GM12878 (cell line): ENCODE data around the gene PSMB7. TPM values are rescaled to one million over a fixed set of nuclear protein-coding genes. Genes with fewer than 3 reads are reported as not detected.

ENCODE experiments used
- ATAC-seq: fragments of 200-7000 bp; cut with Tn5 transposase; 3 replicates; pipeline ENCODE4 v1.9.1; 2020; ENCODE audit warnings: mild to moderate bottlenecking, moderate library complexity
- Bru-seq: library from RNA; stranded (reverse); fragments of 400-500 nt; gene quantifications from one replicate; lab custom pipeline; 2021; lab: Mats Ljungman, UMichigan
- BruChase-seq, 2 experiments: library from RNA; stranded (reverse); fragments of 400-500 nt; gene quantifications; one replicate each; lab custom pipeline; 2021; lab: Mats Ljungman, UMichigan
- BruUV-seq: library from RNA; stranded (reverse); fragments of 400-500 nt; replicated peaks from 2 replicates; lab custom pipeline; 2021; lab: Mats Ljungman, UMichigan
- CTCF ChIA-PET: fragments of 300-600 bp; sonication (Branson Sonifier 250); formaldehyde crosslinking; extraction: SDS; loops from one replicate; lab custom pipeline; 2021; ENCODE audit warnings: inconsistent platforms; lab: Yijun Ruan, JAX
- POLR2A ChIA-PET: fragments of 350-600 bp; formaldehyde crosslinking; extraction: SDS; loops from one replicate; lab custom pipeline; 2021; ENCODE audit warnings: inconsistent platforms; lab: Charles Lee
- RAD21 ChIA-PET: fragments of 300-600 bp; sonication (Branson Sonifier 250); formaldehyde crosslinking; loops from one replicate; lab custom pipeline; 2023; ENCODE audit warnings: antibody characterized with exemption; ENCODE audit not compliant: unreplicated experiment; lab: Charles Lee
- SMC1A ChIA-PET: fragments of 300-600 bp; sonication (Branson Sonifier 250); formaldehyde crosslinking; loops from one replicate; lab custom pipeline; 2023; ENCODE audit not compliant: unreplicated experiment, uncharacterized antibody; lab: Charles Lee
- DNase-seq: peaks from one replicate; pipeline ENCODE4 v3.0.0-alpha.2; 2011; ENCODE audit warnings: low read depth, low spot score
- FAIRE-seq: peaks from 3 replicates; lab custom pipeline; 2011; peaks lifted over from hg19 to GRCh38; lab: Jason Lieb, UNC
- H2AFZ ChIP-seq: 2 replicates; pipeline ENCODE4 v1.6.0; 2011; ENCODE audit warnings: low read depth, low read length, control low read depth; ENCODE audit not compliant: control insufficient read depth
- H3K27ac ChIP-seq: 2 replicates; pipeline ENCODE4 v1.5.1; 2011; ENCODE audit warnings: control low read depth; ENCODE audit not compliant: control insufficient read depth, insufficient read depth
- H3K27me3 ChIP-seq, 2 experiments: replicated peaks in 1 of 2; 2 replicates each; pipeline versions ENCODE4 v1.6.0 to v1.6.1; 2011; ENCODE audit warnings: low read length in 1 of 2; ENCODE audit not compliant: control insufficient read depth in 2 of 2, insufficient read depth in 2 of 2
- H3K36me3 ChIP-seq, 2 experiments: 2 replicates each; pipeline ENCODE4 v1.5.1; 2011; ENCODE audit warnings: low read length in 1 of 2; ENCODE audit not compliant: control insufficient read depth in 2 of 2, insufficient read depth in 2 of 2
- H3K4me1 ChIP-seq: 2 replicates; pipeline ENCODE4 v1.6.1; 2011; ENCODE audit warnings: mild to moderate bottlenecking, low read length, moderate library complexity, mixed read lengths; ENCODE audit not compliant: control insufficient read depth, insufficient read depth
- H3K4me2 ChIP-seq: 2 replicates; pipeline ENCODE4 v1.6.0; 2011; ENCODE audit warnings: control low read depth; ENCODE audit not compliant: control insufficient read depth, insufficient read depth
- H3K4me3 ChIP-seq: fragments of 200-600 bp; sonication (generic); 2 replicates; pipeline ENCODE4 v1.5.1; 2016
- H3K79me2 ChIP-seq: 2 replicates; pipeline ENCODE4 v1.6.0; 2011; ENCODE audit warnings: low read length; ENCODE audit not compliant: control insufficient read depth, insufficient read depth
- H3K9ac ChIP-seq: 2 replicates; pipeline ENCODE4 v1.8.0; 2011; ENCODE audit warnings: low read length, control low read depth, mixed read lengths; ENCODE audit not compliant: control insufficient read depth, insufficient read depth
- H3K9me3 ChIP-seq: replicated peaks from 3 replicates; pipeline ENCODE4 v1.5.1; 2011; ENCODE audit warnings: mild to moderate bottlenecking, low read length; ENCODE audit not compliant: control insufficient read depth, insufficient read depth
- H4K20me1 ChIP-seq: 2 replicates; pipeline ENCODE4 v1.6.0; 2011; ENCODE audit not compliant: control insufficient read depth, insufficient read depth
- ASH2L ChIP-seq: fragments of 300-600, 200-600 bp; sonication (generic); IDR thresholded peaks from 2 replicates; pipeline ENCODE4 v1.6.1; 2017; ENCODE audit warnings: low read depth, mild to moderate bottlenecking, borderline replicate concordance
- CREB1 ChIP-seq: IDR thresholded peaks from 2 replicates; pipeline ENCODE4 v1.6.1; 2012; ENCODE audit warnings: low read depth, mild to moderate bottlenecking, inconsistent platforms
- LARP7 ChIP-seq: fragments of 450-650 bp; IDR thresholded peaks from 2 replicates; pipeline ENCODE4 v1.6.1; 2017; ENCODE audit warnings: mild to moderate bottlenecking
- POLR2AphosphoS2 ChIP-seq: IDR thresholded peaks from 2 replicates; pipeline ENCODE4 v1.6.1; 2011; ENCODE audit warnings: low read depth, mild to moderate bottlenecking, low read length, improper control_type of control experiment, moderate library complexity
- TBL1XR1 ChIP-seq: IDR thresholded peaks from 2 replicates; pipeline ENCODE4 v1.6.1; 2012; ENCODE audit warnings: low read depth, low read length, improper control_type of control experiment
- WGBS: methylation state at CpG from one replicate; pipeline ENCODE4 v1.1.6; 2016; ENCODE audit warnings: low lambda C conversion rate; ENCODE audit not compliant: insufficient replicate concordance, insufficient coverage; ENCODE audit errors: missing lambda C conversion rate; 5-methylcytosine and 5-hydroxymethylcytosine counted together
- in situ Hi-C: fragments of 300-500 bp; cut with MboI; formaldehyde crosslinking; loops from 9 replicates; pipeline ENCODE4 v1.14.3; 2018; ENCODE audit warnings: mixed read lengths
- intact Hi-C: fragments of 100-400 bp; cut with micrococcal nuclease; formaldehyde crosslinking; loops from one replicate; pipeline ENCODE4 v1.14.2; 2022; ENCODE audit not compliant: unreplicated experiment
- long read RNA-seq, 2 experiments: library from polyadenylated mRNA; unstranded; transcript quantifications; one replicate each; pipeline ENCODE4 v2.0.0, GENCODE V29; 2019 to 2020
- polyA minus RNA-seq, 3 experiments: library from RNA; depleted of rRNA, polyadenylated mRNA; stranded (reverse); fragments of >200 nt; gene quantifications; 2 replicates each; pipeline ENCODE4 v1.2.3, GENCODE V29; 2011
- polyA plus RNA-seq, 11 experiments: library from polyadenylated mRNA; depleted of rRNA in 4 of 11; unstranded in 6 of 11; stranded (reverse) in 5 of 11; fragments of >200 nt; fragmentation: Nextera tagmentation in 4 of 11; fragmentation: Illumina TruSeq in 1 of 11; extraction: Ambion mirVana in 4 of 11; extraction: Trizol in 1 of 11; gene quantifications; 1 replicate in 1 of 11; 2 replicates in 10 of 11; pipeline versions ENCODE4 v1.2.1 to v1.2.3, GENCODE V29; 2011 to 2016; ENCODE audit warnings: inconsistent platforms in 2 of 11, missing spikeins in 2 of 11, low read depth in 1 of 11
- total RNA-seq, 4 experiments: library from RNA; depleted of rRNA in 3 of 4; stranded (reverse); fragments of >200 nt in 3 of 4; fragmentation: Illumina TruSeq in 1 of 4; extraction: Trizol in 1 of 4; gene quantifications; 2 replicates each; pipeline versions ENCODE4 v1.2.1 to v1.2.3, GENCODE V29; 2013 to 2021
- TF ChIP-seq, protein P1 (sequence below): IDR thresholded peaks from 2 replicates; pipeline ENCODE4 v1.6.1; 2012; ENCODE audit warnings: low read depth, low read length, improper control_type of control experiment
- TF ChIP-seq, protein P2 (sequence below): IDR thresholded peaks from 2 replicates; pipeline ENCODE4 v1.6.1; 2012; ENCODE audit warnings: low read depth, low read length, improper control_type of control experiment
- TF ChIP-seq, protein P3 (sequence below): fragments of 450-650 bp; IDR thresholded peaks from 2 replicates; pipeline ENCODE4 v1.6.1; 2016; ENCODE audit warnings: mild to moderate bottlenecking
- TF ChIP-seq, protein P4 (sequence below), 3 experiments: IDR thresholded peaks in 2 of 3; conservative IDR thresholded peaks in 1 of 3; 2 replicates each; pipeline ENCODE4 v1.5.1; 2011; ENCODE audit warnings: low read depth in 3 of 3, low read length in 3 of 3, mild to moderate bottlenecking in 3 of 3, control low read depth in 2 of 3, moderate library complexity in 2 of 3, inconsistent platforms in 1 of 3, mixed read lengths in 1 of 3; ENCODE audit not compliant: control insufficient read depth in 2 of 3, insufficient read depth in 1 of 3; ENCODE audit errors: extremely low read depth in 1 of 3
- TF ChIP-seq, protein P5 (sequence below): IDR thresholded peaks from 2 replicates; pipeline ENCODE4 v1.6.1; 2012; ENCODE audit warnings: low read depth, low read length, improper control_type of control experiment

The PSMB7 gene
- total RNA-seq (2013; cell fraction: nucleolus; rRNA removed): 61.4 and 63.7 TPM in 2 replicates
- 201 and 216 TPM in 2 replicates for total RNA-seq (2014; rRNA removed)
- 199 and 206 TPM in 2 replicates for total RNA-seq (2014; rRNA removed; fragmentation: Illumina TruSeq; extraction: Trizol)
- total RNA-seq (2021): 172 and 174 TPM in 2 replicates
- polyA plus RNA-seq (2011; ENCODE audit: low read depth): 150 TPM
- 305 and 346 TPM in 2 replicates for polyA plus RNA-seq (2011; rRNA removed)
- polyA plus RNA-seq (2011; cell fraction: cytosol; rRNA removed): 311 and 333 TPM in 2 replicates
- 130 and 140 TPM in 2 replicates for polyA plus RNA-seq (2011; cell fraction: nucleus; rRNA removed)
- polyA plus RNA-seq (2012): 152 and 158 TPM in 2 replicates
- polyA plus RNA-seq (2014; fragmentation: Illumina TruSeq; extraction: Trizol): 215 and 249 TPM in 2 replicates
- 100 to 1,000 TPM; 441 to 564 TPM for polyA plus RNA-seq (2014; fragmentation: Nextera tagmentation; extraction: Ambion mirVana)
- 230 and 233 TPM in 2 replicates for polyA plus RNA-seq (2014; rRNA removed)
- polyA plus RNA-seq (2016; fragmentation: Nextera tagmentation; extraction: Ambion mirVana): 100 to 1,000 TPM; 303 to 315 TPM
- polyA minus RNA-seq (2011; rRNA and poly(A)+ RNA removed): 240 and 267 TPM in 2 replicates
- polyA minus RNA-seq (2011; cell fraction: cytosol; rRNA and poly(A)+ RNA removed): 56.8 and 64.5 TPM in 2 replicates
- 47.9 and 67.7 TPM in 2 replicates for polyA minus RNA-seq (2011; cell fraction: nucleus; rRNA and poly(A)+ RNA removed)
- percentile 87 among the genes with signal in this experiment for Bru-seq, nascent RNA
- percentile 75 among the genes with signal in this experiment for BruChase-seq, experiment 1, labeled RNA remaining after a 6-hour chase
- percentile 78 among the genes with signal in this experiment for BruChase-seq, experiment 2, labeled RNA remaining after a 2-hour chase
- long read RNA-seq, experiment 1, transcript PSMB7-201 (8 exons, 980 nt): major isoform, 193 of 211 reads
- long read RNA-seq, experiment 1, partial matches to known transcripts: 9 of 211 reads
- long read RNA-seq, experiment 1, other reads (novel, unspliced or antisense): 9 of 211 reads
- long read RNA-seq, experiment 2, transcript PSMB7-201 (8 exons, 980 nt): major isoform, 998 of 1,048 reads
- long read RNA-seq, experiment 2, partial matches to known transcripts: 13 of 1,048 reads
- long read RNA-seq, experiment 2, other reads (novel, unspliced or antisense): 37 of 1,048 reads

DNA sequence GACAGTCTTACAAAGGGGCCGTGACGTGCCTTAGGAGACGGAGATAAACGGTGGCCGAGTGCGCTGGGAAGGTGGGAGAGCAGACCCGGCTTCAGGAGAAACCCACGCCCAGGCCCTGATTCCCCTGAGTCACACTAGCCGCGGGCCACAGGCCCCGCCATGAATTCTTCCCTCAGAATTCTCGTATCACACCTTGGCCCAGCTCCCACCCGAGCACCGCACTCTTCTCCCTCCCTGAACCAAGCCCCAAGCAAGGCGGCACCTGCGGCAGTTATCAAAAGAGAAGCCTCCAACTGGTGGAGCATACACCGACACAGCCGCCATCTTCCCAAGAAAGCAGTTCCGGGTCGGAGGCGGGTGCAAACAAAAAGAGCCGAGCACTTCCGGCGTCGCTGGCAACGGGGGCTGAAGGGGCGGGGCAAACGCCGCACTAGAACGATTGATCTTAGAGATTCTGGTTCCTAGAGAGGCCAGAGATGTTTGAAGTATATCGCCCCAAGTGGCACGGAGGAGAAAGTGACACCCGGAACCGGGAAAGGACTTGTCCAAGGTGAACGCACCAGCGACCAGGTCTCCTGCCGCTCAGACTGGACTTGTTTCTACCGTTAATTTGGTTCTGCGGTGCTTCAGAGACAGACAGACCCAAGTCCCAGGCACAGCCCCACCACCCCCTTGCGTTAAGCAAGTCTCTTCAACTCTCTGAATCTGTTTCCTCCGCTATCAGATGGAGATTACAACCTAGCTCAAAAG, at the start of gene PSMB7:
Gene PSMB7 (minus strand): TSS at position 341 of the 750 bp plus-strand sequence. CDS start 17 bp downstream, at position 324.
- intact Hi-C loops: loop anchor here (5.0 kb wide), 3 partner anchors 67 to 352 kb away; no protein-coding TSS in a partner anchor
- Histone ChIP-seq H4K20me1 (no peaks in the 10 kb centered on the region), H3K4me2 (peak within 1 kb of the TSS; percentile 83), H3K36me3 (peaks cover 1 to 9% of the 10 kb centered on the region in 2 experiments; a peak in 1 of 4 replicates), H3K27ac (peak within 1 kb of the TSS; percentile 54), H3K9ac (peak within 1 kb of the TSS; percentile 72), H3K4me3 (peak within 1 kb of the TSS; percentile 90), H3K4me1 (peaks cover 9% of the 10 kb centered on the region), H3K27me3 (no peaks in the 10 kb centered on the region), H2AFZ (peak within 1 kb of the TSS; percentile 95), H3K9me3 (peaks cover 3% of the 10 kb centered on the region; the same call in 1 of the 3 replicates), H3K79me2 (peaks cover 19% of the 10 kb centered on the region)
- ATAC-seq (peak; percentile 90), FAIRE-seq (peak; percentile 73), DNase-seq (peak; percentile 87)
- no TSS peak for BruUV-seq
- RAD21 ChIA-PET: interaction anchor here (0.6 to 0.7 kb wide), 2 partner anchors 110 to 121 kb away, joined by 3 read pairs; no protein-coding TSS in a partner anchor
- CTCF ChIA-PET: interaction anchor here (0.6 to 1.3 kb wide), 5 partner anchors 14 to 231 kb away, joined by 3 to 4 read pairs (median 3); no protein-coding TSS in a partner anchor
- WGBS: 5% methylated on average over 41 of the region's 41 CpGs
- SMC1A ChIA-PET: interaction anchor here (0.8 to 1.5 kb wide), 3 partner anchors 13 to 24 kb away, joined by 3 to 4 read pairs (median 3); no protein-coding TSS in a partner anchor
- POLR2A ChIA-PET: interaction anchor here (1.0 kb wide), 1 partner anchor 355 kb away, joined by 4 read pairs; no protein-coding TSS in a partner anchor
- in situ Hi-C loops: no loop called here
- TF ChIP-seq, protein P1, sequence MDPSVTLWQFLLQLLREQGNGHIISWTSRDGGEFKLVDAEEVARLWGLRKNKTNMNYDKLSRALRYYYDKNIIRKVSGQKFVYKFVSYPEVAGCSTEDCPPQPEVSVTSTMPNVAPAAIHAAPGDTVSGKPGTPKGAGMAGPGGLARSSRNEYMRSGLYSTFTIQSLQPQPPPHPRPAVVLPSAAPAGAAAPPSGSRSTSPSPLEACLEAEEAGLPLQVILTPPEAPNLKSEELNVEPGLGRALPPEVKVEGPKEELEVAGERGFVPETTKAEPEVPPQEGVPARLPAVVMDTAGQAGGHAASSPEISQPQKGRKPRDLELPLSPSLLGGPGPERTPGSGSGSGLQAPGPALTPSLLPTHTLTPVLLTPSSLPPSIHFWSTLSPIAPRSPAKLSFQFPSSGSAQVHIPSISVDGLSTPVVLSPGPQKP: peak; percentile 76
- TF ChIP-seq CREB1 (peak; percentile 81), POLR2AphosphoS2 (no peak), LARP7 (no peak; the same call in 1 of the 2 replicates), TBL1XR1 (no peak; the same call in 1 of the 2 replicates), ASH2L (no peak)
- TF ChIP-seq, protein P2, sequence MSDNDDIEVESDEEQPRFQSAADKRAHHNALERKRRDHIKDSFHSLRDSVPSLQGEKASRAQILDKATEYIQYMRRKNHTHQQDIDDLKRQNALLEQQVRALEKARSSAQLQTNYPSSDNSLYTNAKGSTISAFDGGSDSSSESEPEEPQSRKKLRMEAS: peak; percentile 39; the same call in 1 of the 2 replicates
- TF ChIP-seq, protein P3, sequence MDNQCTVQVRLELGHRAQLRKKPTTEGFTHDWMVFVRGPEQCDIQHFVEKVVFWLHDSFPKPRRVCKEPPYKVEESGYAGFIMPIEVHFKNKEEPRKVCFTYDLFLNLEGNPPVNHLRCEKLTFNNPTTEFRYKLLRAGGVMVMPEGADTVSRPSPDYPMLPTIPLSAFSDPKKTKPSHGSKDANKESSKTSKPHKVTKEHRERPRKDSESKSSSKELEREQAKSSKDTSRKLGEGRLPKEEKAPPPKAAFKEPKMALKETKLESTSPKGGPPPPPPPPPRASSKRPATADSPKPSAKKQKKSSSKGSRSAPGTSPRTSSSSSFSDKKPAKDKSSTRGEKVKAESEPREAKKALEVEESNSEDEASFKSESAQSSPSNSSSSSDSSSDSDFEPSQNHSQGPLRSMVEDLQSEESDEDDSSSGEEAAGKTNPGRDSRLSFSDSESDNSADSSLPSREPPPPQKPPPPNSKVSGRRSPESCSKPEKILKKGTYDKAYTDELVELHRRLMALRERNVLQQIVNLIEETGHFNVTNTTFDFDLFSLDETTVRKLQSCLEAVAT: peak; percentile 53; the same call in 1 of the 2 replicates
- TF ChIP-seq, protein P4, sequence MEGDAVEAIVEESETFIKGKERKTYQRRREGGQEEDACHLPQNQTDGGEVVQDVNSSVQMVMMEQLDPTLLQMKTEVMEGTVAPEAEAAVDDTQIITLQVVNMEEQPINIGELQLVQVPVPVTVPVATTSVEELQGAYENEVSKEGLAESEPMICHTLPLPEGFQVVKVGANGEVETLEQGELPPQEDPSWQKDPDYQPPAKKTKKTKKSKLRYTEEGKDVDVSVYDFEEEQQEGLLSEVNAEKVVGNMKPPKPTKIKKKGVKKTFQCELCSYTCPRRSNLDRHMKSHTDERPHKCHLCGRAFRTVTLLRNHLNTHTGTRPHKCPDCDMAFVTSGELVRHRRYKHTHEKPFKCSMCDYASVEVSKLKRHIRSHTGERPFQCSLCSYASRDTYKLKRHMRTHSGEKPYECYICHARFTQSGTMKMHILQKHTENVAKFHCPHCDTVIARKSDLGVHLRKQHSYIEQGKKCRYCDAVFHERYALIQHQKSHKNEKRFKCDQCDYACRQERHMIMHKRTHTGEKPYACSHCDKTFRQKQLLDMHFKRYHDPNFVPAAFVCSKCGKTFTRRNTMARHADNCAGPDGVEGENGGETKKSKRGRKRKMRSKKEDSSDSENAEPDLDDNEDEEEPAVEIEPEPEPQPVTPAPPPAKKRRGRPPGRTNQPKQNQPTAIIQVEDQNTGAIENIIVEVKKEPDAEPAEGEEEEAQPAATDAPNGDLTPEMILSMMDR (IDR thresholded peaks at IDR 0.05 in 2 of 3, conservative IDR thresholded peaks at IDR 0.05 in 1 of 3; ENCODE audit: control insufficient read depth in 2 of 3, extremely low read depth in 1 of 3, insufficient read depth in 1 of 3, low read depth in 3 of 3, low read length in 3 of 3): peak; percentile 86 to 93 (median 86)
- TF ChIP-seq, protein P5, sequence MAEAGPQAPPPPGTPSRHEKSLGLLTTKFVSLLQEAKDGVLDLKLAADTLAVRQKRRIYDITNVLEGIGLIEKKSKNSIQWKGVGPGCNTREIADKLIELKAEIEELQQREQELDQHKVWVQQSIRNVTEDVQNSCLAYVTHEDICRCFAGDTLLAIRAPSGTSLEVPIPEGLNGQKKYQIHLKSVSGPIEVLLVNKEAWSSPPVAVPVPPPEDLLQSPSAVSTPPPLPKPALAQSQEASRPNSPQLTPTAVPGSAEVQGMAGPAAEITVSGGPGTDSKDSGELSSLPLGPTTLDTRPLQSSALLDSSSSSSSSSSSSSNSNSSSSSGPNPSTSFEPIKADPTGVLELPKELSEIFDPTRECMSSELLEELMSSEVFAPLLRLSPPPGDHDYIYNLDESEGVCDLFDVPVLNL: no peak
